ENCODE results near the gene PRKAB1. TPM values are rescaled to one million over a fixed set of nuclear protein-coding genes. Genes with fewer than 3 reads are reported as not detected.
A peak's percentile ranks its signal among the peaks of the same experiment; 100 is the strongest.

PRKAB1 gene
- total and polyA plus RNA-seq, 8 donors: 31.8 to 88.3 (median 80.9) TPM

- intact Hi-C loops (cut with DNase I): no loop called here
- no peak overlapping the region for H3K4me3 ChIP-seq
Observed at GRCh38 chr12:119725523-119725922, 57.6 kb downstream of the PRKAB1 start.

GRCh38 chr12:119727600-119728443 lies 59.9 kb downstream of the PRKAB1 start:
- ATAC-seq (peak; percentile 34), DNase-seq (no peak)
- TF ChIP-seq, protein P1, sequence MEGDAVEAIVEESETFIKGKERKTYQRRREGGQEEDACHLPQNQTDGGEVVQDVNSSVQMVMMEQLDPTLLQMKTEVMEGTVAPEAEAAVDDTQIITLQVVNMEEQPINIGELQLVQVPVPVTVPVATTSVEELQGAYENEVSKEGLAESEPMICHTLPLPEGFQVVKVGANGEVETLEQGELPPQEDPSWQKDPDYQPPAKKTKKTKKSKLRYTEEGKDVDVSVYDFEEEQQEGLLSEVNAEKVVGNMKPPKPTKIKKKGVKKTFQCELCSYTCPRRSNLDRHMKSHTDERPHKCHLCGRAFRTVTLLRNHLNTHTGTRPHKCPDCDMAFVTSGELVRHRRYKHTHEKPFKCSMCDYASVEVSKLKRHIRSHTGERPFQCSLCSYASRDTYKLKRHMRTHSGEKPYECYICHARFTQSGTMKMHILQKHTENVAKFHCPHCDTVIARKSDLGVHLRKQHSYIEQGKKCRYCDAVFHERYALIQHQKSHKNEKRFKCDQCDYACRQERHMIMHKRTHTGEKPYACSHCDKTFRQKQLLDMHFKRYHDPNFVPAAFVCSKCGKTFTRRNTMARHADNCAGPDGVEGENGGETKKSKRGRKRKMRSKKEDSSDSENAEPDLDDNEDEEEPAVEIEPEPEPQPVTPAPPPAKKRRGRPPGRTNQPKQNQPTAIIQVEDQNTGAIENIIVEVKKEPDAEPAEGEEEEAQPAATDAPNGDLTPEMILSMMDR (IDR thresholded peaks at IDR 0.05): no peak
- intact Hi-C loops (cut with DNase I): no loop called here
- H3K4me3 ChIP-seq: no peak overlapping the region
- H3K4me1 ChIP-seq: no peaks in the 10 kb centered on the region
- H3K9me3 ChIP-seq: no peaks in the 10 kb centered on the region
- H3K27me3 ChIP-seq: no peaks in the 10 kb centered on the region
- peaks cover 0 to 3% of the 10 kb centered on the region in 2 donors for H3K36me3 ChIP-seq
- no peak overlapping the region for H3K27ac ChIP-seq

More at GRCh38 chr12:119725523-119725922, 57.6 kb downstream of the PRKAB1 start:
- H3K27me3 ChIP-seq: no peaks in the 10 kb centered on the region
- TF ChIP-seq, protein P1 (IDR thresholded peaks at IDR 0.05): no peak
- no peak overlapping the region for H3K27ac ChIP-seq
- DNase-seq (no peak), ATAC-seq (no peak)
- no peaks in the 10 kb centered on the region for H3K9me3 ChIP-seq
- H3K4me1 ChIP-seq: no peaks in the 10 kb centered on the region
- H3K36me3 ChIP-seq: peaks cover 0 to 1% of the 10 kb centered on the region in 2 donors

- H3K4me3 ChIP-seq: no peak overlapping the region
- H3K27ac ChIP-seq: no peak overlapping the region
- H3K36me3 ChIP-seq: peaks cover 0 to 3% of the 10 kb centered on the region in 2 donors
- no peaks in the 10 kb centered on the region for H3K9me3 ChIP-seq
- intact Hi-C loops (cut with DNase I): no loop called here
- no peaks in the 10 kb centered on the region for H3K4me1 ChIP-seq
- TF ChIP-seq, protein P1 (IDR thresholded peaks at IDR 0.05): no peak
- ATAC-seq: peak; percentile 45
- no peaks in the 10 kb centered on the region for H3K27me3 ChIP-seq
- DNase-seq: no peak
Observed at GRCh38 chr12:119728444-119728745, 60.5 kb downstream of the PRKAB1 start.

DNA sequence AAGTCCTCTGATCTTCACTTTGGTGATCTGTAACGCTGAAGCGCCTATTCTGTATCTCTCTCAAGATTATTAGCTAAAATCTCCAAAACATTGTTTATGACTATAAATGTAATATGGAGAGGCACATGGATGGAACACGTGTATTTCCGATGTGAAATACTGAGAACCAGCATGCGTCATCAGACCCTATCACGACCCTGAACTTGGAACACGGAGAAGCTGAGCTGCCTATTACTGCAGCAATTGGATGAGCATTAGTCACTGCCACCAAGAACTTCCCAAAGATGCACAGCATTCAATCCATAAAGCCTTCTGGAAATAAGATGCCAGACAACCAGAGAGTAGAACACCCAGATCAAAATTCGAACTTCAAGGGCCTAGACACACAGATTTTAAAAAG lies 61.9 kb downstream of the PRKAB1 start:
- H3K4me3 ChIP-seq: no peak overlapping the region
- ATAC-seq (no peak), DNase-seq (no peak)
- H3K27me3 ChIP-seq: no peaks in the 10 kb centered on the region
- peaks cover 0 to 17% of the 10 kb centered on the region in 2 donors for H3K36me3 ChIP-seq
- intact Hi-C loops (cut with DNase I): no loop called here
- TF ChIP-seq, protein P1 (IDR thresholded peaks at IDR 0.05): no peak
- H3K4me1 ChIP-seq: no peaks in the 10 kb centered on the region
- no peaks in the 10 kb centered on the region for H3K9me3 ChIP-seq
- no peak overlapping the region for H3K27ac ChIP-seq

- TF ChIP-seq, protein P1 (IDR thresholded peaks at IDR 0.05): no peak
- no peak overlapping the region for H3K4me3 ChIP-seq
- H3K27me3 ChIP-seq: no peaks in the 10 kb centered on the region
- no peaks in the 10 kb centered on the region for H3K4me1 ChIP-seq
- no peaks in the 10 kb centered on the region for H3K9me3 ChIP-seq
- intact Hi-C loops (cut with DNase I): no loop called here
- H3K36me3 ChIP-seq: peaks cover 0 to 19% of the 10 kb centered on the region in 2 donors
- H3K27ac ChIP-seq: no peak overlapping the region
- ATAC-seq: no peak
- DNase-seq: no peak
Observed at GRCh38 chr12:119730381-119730780, 62.4 kb downstream of the PRKAB1 start.

Small RNA genes lying within 50 kb of the gene (microRNA-seq; reads per million reads assigned to microRNA genes)
- 0 to 0.17 reads per million in 2 donors for gene MIR1178

Other genes with a start within 250 kb of the PRKAB1 start
- 1 to 10 TPM in 1 of 2 donors, under 1 TPM in 1; 0.79 to 1.1 TPM for gene TMEM233, start 74.4 kb upstream of the PRKAB1 start, total RNA-seq
- gene TMEM233, start 74.4 kb upstream of the PRKAB1 start, polyA plus RNA-seq (ENCODE audit: insufficient read length in 6 of 6): 1 to 10 TPM; 1.1 to 2.7 (median 1.8) TPM
- 10 to 100 TPM in 1 of 2 donors, 1 to 10 TPM in 1; 7.0 to 21.5 TPM for gene CIT, start 209.2 kb downstream of the PRKAB1 start, total RNA-seq
- 10 to 100 TPM; 16.8 to 33.2 (median 22.3) TPM for gene CIT, start 209.2 kb downstream of the PRKAB1 start, polyA plus RNA-seq (ENCODE audit: insufficient read length in 6 of 6)

Measured in left lung (tissue), 10 donors.